Activated T-cell treated with anti-CD3 and anti-CD28 coated beads, Interleukin-2, amount 50 U/mL, for 72 hours (primary cell): ENCODE results near the gene NGEF. TPM values are rescaled to one million over a fixed set of nuclear protein-coding genes. Genes with fewer than 3 reads are reported as not detected.
A peak's percentile ranks its signal among the peaks of the same experiment; 100 is the strongest.

Experiments
- ATAC-seq, 2 donors: fragments of 150-1000 bp; cut with Tn5 transposase; replicated peaks in 1 of 2; 2 replicates each; pipeline ENCODE4 v1.10.0; 2021; ENCODE audit warnings: moderate library complexity in 2 of 2, mild to moderate bottlenecking in 1 of 2
- DNase-seq, 2 donors: peaks; one replicate each; pipeline ENCODE4 v3.0.0; 2021 to 2022; ENCODE audit warnings: mixed read lengths in 1 of 2
- H3K27ac Mint-ChIP-seq: one replicate; pipeline ENCODE4 v1.8.0; 2022; ENCODE audit warnings: mild to moderate bottlenecking, moderate library complexity, mixed read lengths
- H3K27me3 Mint-ChIP-seq: one replicate; pipeline ENCODE4 v1.8.0; 2022; ENCODE audit warnings: low read depth, mixed read lengths
- H3K36me3 Mint-ChIP-seq, 2 donors: one replicate each; pipeline ENCODE4 v1.8.0; 2022; ENCODE audit warnings: mixed read lengths in 2 of 2, mild to moderate bottlenecking in 1 of 2; ENCODE audit not compliant: insufficient read depth in 2 of 2
- H3K4me1 Mint-ChIP-seq: one replicate; pipeline ENCODE4 v1.8.0; 2022; ENCODE audit warnings: low read depth, mixed read lengths
- H3K4me3 Mint-ChIP-seq, 2 donors: one replicate each; pipeline ENCODE4 v1.8.0; 2022; ENCODE audit warnings: mild to moderate bottlenecking in 2 of 2, mixed read lengths in 2 of 2, moderate library complexity in 2 of 2
- H3K9me3 Mint-ChIP-seq, 2 donors: one replicate each; pipeline ENCODE4 v1.8.0; 2022; ENCODE audit warnings: mixed read lengths in 2 of 2
- total RNA-seq, 2 donors: library from RNA; stranded (reverse); gene quantifications; one replicate each; pipeline ENCODE4 v1.2.3, GENCODE V29; 2022

Gene NGEF
- total RNA-seq, 2 donors from 2014 or later: 0.55 to 2.3 TPM

GRCh38 chr2:232876161-232876977, 136.7 kb downstream of the NGEF start:
- Mint-ChIP-seq H3K4me1 (peaks cover 9% of the 10 kb centered on the region), H3K27me3 (peaks cover 18% of the 10 kb centered on the region), H3K36me3 (no peaks in the 10 kb centered on the region), H3K9me3 (no peaks in the 10 kb centered on the region), H3K27ac (no peak overlapping the region), H3K4me3 (peak overlapping the region; percentile 52 to 65)
- peak; percentile 38 to 42 for DNase-seq
- peak; percentile 53 to 69 for ATAC-seq

GRCh38 chr2:232875256-232876121, 137.6 kb downstream of the NGEF start:
- Mint-ChIP-seq H3K36me3 (no peaks in the 10 kb centered on the region), H3K9me3 (no peaks in the 10 kb centered on the region), H3K27ac (no peak overlapping the region), H3K4me1 (peaks cover 9% of the 10 kb centered on the region), H3K4me3 (peak overlapping the region; percentile 65), H3K27me3 (peaks cover 18% of the 10 kb centered on the region)
- ATAC-seq (peak in 1 of 2 donors; percentile 13), DNase-seq (no peak)

GRCh38 chr2:232874677-232875223, 138.3 kb downstream of the NGEF start:
- no peak for DNase-seq
- Mint-ChIP-seq H3K9me3 (no peaks in the 10 kb centered on the region), H3K36me3 (no peaks in the 10 kb centered on the region), H3K27ac (no peak overlapping the region), H3K4me3 (peak overlapping the region; percentile 65), H3K4me1 (peaks cover 9% of the 10 kb centered on the region), H3K27me3 (peaks cover 18% of the 10 kb centered on the region)
- no peak for ATAC-seq

- DNase-seq: no peak
- Mint-ChIP-seq H3K9me3 (no peaks in the 10 kb centered on the region), H3K27me3 (peaks cover 18% of the 10 kb centered on the region), H3K36me3 (no peaks in the 10 kb centered on the region), H3K4me1 (peaks cover 9% of the 10 kb centered on the region), H3K27ac (no peak overlapping the region), H3K4me3 (no peak overlapping the region)
- no peak for ATAC-seq
These were observed 139.0 kb downstream of the NGEF start for GRCh38 chr2:232873909-232874641.

GRCh38 chr2:232873292-232873908, 139.7 kb downstream of the NGEF start:
- Mint-ChIP-seq H3K4me1 (peaks cover 9% of the 10 kb centered on the region), H3K9me3 (no peaks in the 10 kb centered on the region), H3K27me3 (peaks cover 18% of the 10 kb centered on the region), H3K27ac (no peak overlapping the region), H3K4me3 (no peak overlapping the region), H3K36me3 (no peaks in the 10 kb centered on the region)
- ATAC-seq (no peak), DNase-seq (no peak)

- ATAC-seq (no peak), DNase-seq (no peak)
- Mint-ChIP-seq H3K27me3 (peaks cover 18% of the 10 kb centered on the region), H3K4me3 (no peak overlapping the region), H3K4me1 (peaks cover 9% of the 10 kb centered on the region), H3K27ac (no peak overlapping the region), H3K9me3 (no peaks in the 10 kb centered on the region), H3K36me3 (no peaks in the 10 kb centered on the region)
These were observed 140.2 kb downstream of the NGEF start for GRCh38 chr2:232872826-232873225.

GRCh38 chr2:232871835-232872736, 141.0 kb downstream of the NGEF start:
- DNase-seq (no peak), ATAC-seq (no peak)
- H3K4me3 Mint-ChIP-seq: no peak overlapping the region
- no peaks in the 10 kb centered on the region for H3K36me3 Mint-ChIP-seq
- H3K4me1 Mint-ChIP-seq: peaks cover 9% of the 10 kb centered on the region
- no peak overlapping the region for H3K27ac Mint-ChIP-seq
- peaks cover 18% of the 10 kb centered on the region for H3K27me3 Mint-ChIP-seq
- H3K9me3 Mint-ChIP-seq: no peaks in the 10 kb centered on the region

GRCh38 chr2:232871418-232871834, 141.6 kb downstream of the NGEF start:
- peaks cover 9% of the 10 kb centered on the region for H3K4me1 Mint-ChIP-seq
- H3K36me3 Mint-ChIP-seq: no peaks in the 10 kb centered on the region
- no peaks in the 10 kb centered on the region for H3K9me3 Mint-ChIP-seq
- ATAC-seq (no peak), DNase-seq (no peak)
- H3K27me3 Mint-ChIP-seq: peaks cover 18% of the 10 kb centered on the region
- H3K4me3 Mint-ChIP-seq: no peak overlapping the region
- no peak overlapping the region for H3K27ac Mint-ChIP-seq

- peaks cover 18% of the 10 kb centered on the region for H3K27me3 Mint-ChIP-seq
- no peaks in the 10 kb centered on the region for H3K9me3 Mint-ChIP-seq
- peaks cover 9% of the 10 kb centered on the region for H3K4me1 Mint-ChIP-seq
- H3K27ac Mint-ChIP-seq: no peak overlapping the region
- ATAC-seq (no peak), DNase-seq (no peak)
- H3K36me3 Mint-ChIP-seq: no peaks in the 10 kb centered on the region
- H3K4me3 Mint-ChIP-seq: no peak overlapping the region
These were observed 142.2 kb downstream of the NGEF start for GRCh38 chr2:232870766-232871371.

- no peaks in the 10 kb centered on the region for H3K36me3 Mint-ChIP-seq
These were observed 142.9 kb downstream of the NGEF start, which contains the start of gene SNORC for GRCh38 chr2:232870018-232870765. SNORC (plus strand) TSS chr2:232870264; CDS start chr2:232870342, 78 bp downstream.

More at GRCh38 chr2:232870018-232870765, 142.9 kb downstream of the NGEF start, which contains the start of gene SNORC:
- H3K4me3 Mint-ChIP-seq: no peak within 1 kb of the TSS
- ATAC-seq (no peak), DNase-seq (no peak)
- H3K4me1 Mint-ChIP-seq: peaks cover 4% of the 10 kb centered on the region
- H3K27me3 Mint-ChIP-seq: peaks cover 12% of the 10 kb centered on the region
- no peaks in the 10 kb centered on the region for H3K9me3 Mint-ChIP-seq
- H3K27ac Mint-ChIP-seq: no peak within 1 kb of the TSS
